SU-DHL-6 (cell line): ENCODE data around the gene CUL1.

Source experiments
- EZH2phosphoT487 ChIP-seq: fragments of 200-600 bp; sonication (generic), shearing (Covaris generic); conservative IDR thresholded peaks from 2 replicates; pipeline ENCODE4 v1.6.1; 2018; ENCODE audit warnings: mild to moderate bottlenecking, antibody characterized with exemption, low read length, moderate library complexity, mixed read lengths
- TF ChIP-seq, protein P1 (sequence below): fragments of 200-600 bp; sonication (generic); IDR thresholded peaks from one replicate; pipeline ENCODE4 v1.5.1; 2017; ENCODE audit warnings: antibody characterized with exemption, mild to moderate bottlenecking, low read length, moderate library complexity; ENCODE audit not compliant: insufficient read depth, poor library complexity, severe bottlenecking

DNA sequence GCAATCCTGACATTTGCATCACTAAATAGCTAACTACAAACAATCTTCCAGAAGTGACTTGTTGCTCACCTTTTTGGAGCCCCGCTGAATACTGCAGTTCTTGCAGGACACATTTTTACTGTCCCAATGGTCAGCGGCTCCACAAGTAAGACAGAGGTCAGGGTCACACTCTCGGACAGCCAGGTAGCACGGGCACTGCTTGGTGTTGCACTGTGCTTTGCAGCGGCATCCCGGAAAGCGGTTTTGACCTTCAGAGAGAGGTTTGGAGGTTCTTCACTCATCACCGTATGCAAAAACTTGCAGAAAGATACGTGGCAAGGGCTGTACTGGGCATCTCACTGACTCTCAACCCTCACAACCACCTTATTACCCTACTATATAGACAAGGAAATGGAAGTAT lies 115.2 kb downstream of the CUL1 start:
- TF ChIP-seq, protein P1, sequence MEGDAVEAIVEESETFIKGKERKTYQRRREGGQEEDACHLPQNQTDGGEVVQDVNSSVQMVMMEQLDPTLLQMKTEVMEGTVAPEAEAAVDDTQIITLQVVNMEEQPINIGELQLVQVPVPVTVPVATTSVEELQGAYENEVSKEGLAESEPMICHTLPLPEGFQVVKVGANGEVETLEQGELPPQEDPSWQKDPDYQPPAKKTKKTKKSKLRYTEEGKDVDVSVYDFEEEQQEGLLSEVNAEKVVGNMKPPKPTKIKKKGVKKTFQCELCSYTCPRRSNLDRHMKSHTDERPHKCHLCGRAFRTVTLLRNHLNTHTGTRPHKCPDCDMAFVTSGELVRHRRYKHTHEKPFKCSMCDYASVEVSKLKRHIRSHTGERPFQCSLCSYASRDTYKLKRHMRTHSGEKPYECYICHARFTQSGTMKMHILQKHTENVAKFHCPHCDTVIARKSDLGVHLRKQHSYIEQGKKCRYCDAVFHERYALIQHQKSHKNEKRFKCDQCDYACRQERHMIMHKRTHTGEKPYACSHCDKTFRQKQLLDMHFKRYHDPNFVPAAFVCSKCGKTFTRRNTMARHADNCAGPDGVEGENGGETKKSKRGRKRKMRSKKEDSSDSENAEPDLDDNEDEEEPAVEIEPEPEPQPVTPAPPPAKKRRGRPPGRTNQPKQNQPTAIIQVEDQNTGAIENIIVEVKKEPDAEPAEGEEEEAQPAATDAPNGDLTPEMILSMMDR, result no peak
- TF ChIP-seq EZH2phosphoT487, result no peak
